WTC11 (cell line): ENCODE measurements around the gene PPM1G. TPM values are rescaled to one million over a fixed set of nuclear protein-coding genes. Genes with fewer than 3 reads are reported as not detected.

Experiments used
- ATAC-seq: fragments of 200-7000 bp; cut with Tn5 transposase; 2 replicates; pipeline ENCODE4 v1.10.0; 2021; ENCODE audit warnings: mild to moderate bottlenecking, moderate library complexity
- CTCF ChIA-PET: fragments of 300-600 bp; sonication (Branson Sonifier 250); formaldehyde crosslinking; loops from one replicate; lab custom pipeline; 2021; ENCODE audit warnings: antibody characterized with exemption; lab: Charles Lee
- POLR2A ChIA-PET: fragments of 350-600 bp; sonication (Branson Sonifier 250); formaldehyde crosslinking; loops from one replicate; lab custom pipeline; 2021; ENCODE audit warnings: antibody characterized with exemption; lab: Charles Lee
- DNase-seq: peaks from one replicate; pipeline ENCODE4 v3.0.0; 2021; ENCODE audit warnings: low spot score
- H3K27ac Mint-ChIP-seq: 2 replicates; pipeline ENCODE4 v1.8.0; 2021; ENCODE audit warnings: mixed read lengths
- H3K27me3 Mint-ChIP-seq: 2 replicates; pipeline ENCODE4 v1.8.0; 2021; ENCODE audit warnings: low read depth, mild to moderate bottlenecking, moderate library complexity, mixed read lengths
- H3K36me3 Mint-ChIP-seq: 2 replicates; pipeline ENCODE4 v1.8.0; 2021; ENCODE audit warnings: mixed read lengths
- H3K4me1 Mint-ChIP-seq: 2 replicates; pipeline ENCODE4 v1.8.0; 2022; ENCODE audit warnings: mixed read lengths
- H3K4me3 Mint-ChIP-seq: 2 replicates; pipeline ENCODE4 v1.8.0; 2021; ENCODE audit warnings: mild to moderate bottlenecking, moderate library complexity, mixed read lengths
- H3K9me3 Mint-ChIP-seq: 2 replicates; pipeline ENCODE4 v1.8.0; 2021; ENCODE audit warnings: mixed read lengths
- ETV6 ChIP-seq: sonication (generic); formaldehyde crosslinking; IDR thresholded peaks from 2 replicates; pipeline ENCODE4 v1.8.1; 2022; ENCODE audit warnings: mild to moderate bottlenecking, missing genetic modification reagents
- FOXK1 ChIP-seq: sonication (generic); formaldehyde crosslinking; IDR thresholded peaks from 2 replicates; pipeline ENCODE4 v1.8.0; 2022; ENCODE audit warnings: mild to moderate bottlenecking, moderate library complexity, missing genetic modification reagents
- FOXP1 ChIP-seq: sonication (generic); formaldehyde crosslinking; IDR thresholded peaks from 2 replicates; pipeline ENCODE4 v1.8.0; 2022; ENCODE audit warnings: missing genetic modification reagents, mild to moderate bottlenecking, moderate library complexity, borderline replicate concordance
- JUN ChIP-seq: sonication (generic); formaldehyde crosslinking; IDR thresholded peaks from 2 replicates; pipeline ENCODE4 v1.8.0; 2023; ENCODE audit warnings: mild to moderate bottlenecking, missing genetic modification reagents
- NR3C1 ChIP-seq: sonication (generic); formaldehyde crosslinking; conservative IDR thresholded peaks from 2 replicates; pipeline ENCODE4 v1.8.1; 2023; ENCODE audit warnings: low read depth, mild to moderate bottlenecking, missing genetic modification reagents
- OVOL2 ChIP-seq: fragments of 250-450 bp; sonication (Bioruptor Pico); IDR thresholded peaks from 2 replicates; pipeline ENCODE4 v1.9.0; 2021; ENCODE audit warnings: mild to moderate bottlenecking, borderline replicate concordance
- RELA ChIP-seq: sonication (generic); formaldehyde crosslinking; IDR thresholded peaks from 2 replicates; pipeline ENCODE4 v1.8.1; 2022; ENCODE audit warnings: missing genetic modification reagents, mild to moderate bottlenecking, borderline replicate concordance
- SOX15 ChIP-seq: fragments of 250-450 bp; sonication (Bioruptor Pico); IDR thresholded peaks from 2 replicates; pipeline ENCODE4 v1.9.0; 2021; ENCODE audit warnings: mild to moderate bottlenecking
- SP1 ChIP-seq: sonication (generic); formaldehyde crosslinking; conservative IDR thresholded peaks from 2 replicates; pipeline ENCODE4 v1.8.1; 2022; ENCODE audit warnings: missing genetic modification reagents
- TP53 ChIP-seq: sonication (generic); formaldehyde crosslinking; IDR thresholded peaks from 2 replicates; pipeline ENCODE4 v1.8.1; 2023; ENCODE audit warnings: mild to moderate bottlenecking, missing genetic modification reagents
- ZNF416 ChIP-seq: fragments of 250-450 bp; sonication (Bioruptor Pico); IDR thresholded peaks from 2 replicates; pipeline ENCODE4 v1.9.0; 2021; ENCODE audit warnings: mild to moderate bottlenecking, inconsistent platforms
- total RNA-seq: library from RNA; stranded (reverse); gene quantifications from 3 replicates; pipeline ENCODE4 v1.2.3, GENCODE V29; 2021
- TF ChIP-seq, protein P1 (sequence below): sonication (generic); formaldehyde crosslinking; IDR thresholded peaks from 2 replicates; pipeline ENCODE4 v1.8.1; 2023; ENCODE audit warnings: mild to moderate bottlenecking, missing genetic modification reagents
- TF ChIP-seq, protein P2 (sequence below): sonication (generic); formaldehyde crosslinking; IDR thresholded peaks from 2 replicates; pipeline ENCODE4 v1.8.1; 2022; ENCODE audit warnings: low read depth, mild to moderate bottlenecking, moderate library complexity, missing genetic modification reagents, borderline replicate concordance
- TF ChIP-seq, protein P3 (sequence below): sonication (generic); formaldehyde crosslinking; conservative IDR thresholded peaks from 2 replicates; pipeline ENCODE4 v1.8.1; 2022; ENCODE audit warnings: mild to moderate bottlenecking, missing genetic modification reagents
- TF ChIP-seq, protein P4 (sequence below): sonication (generic); formaldehyde crosslinking; IDR thresholded peaks from 2 replicates; pipeline ENCODE4 v1.8.0; 2022; ENCODE audit warnings: missing genetic modification reagents
- TF ChIP-seq, protein P5 (sequence below): fragments of 250-450 bp; sonication (Bioruptor Pico); IDR thresholded peaks from 2 replicates; pipeline ENCODE4 v1.8.0; 2021; ENCODE audit warnings: mild to moderate bottlenecking

Gene PPM1G
- total RNA-seq, 1 experiment from 2014 or later: 193 TPM

DNA sequence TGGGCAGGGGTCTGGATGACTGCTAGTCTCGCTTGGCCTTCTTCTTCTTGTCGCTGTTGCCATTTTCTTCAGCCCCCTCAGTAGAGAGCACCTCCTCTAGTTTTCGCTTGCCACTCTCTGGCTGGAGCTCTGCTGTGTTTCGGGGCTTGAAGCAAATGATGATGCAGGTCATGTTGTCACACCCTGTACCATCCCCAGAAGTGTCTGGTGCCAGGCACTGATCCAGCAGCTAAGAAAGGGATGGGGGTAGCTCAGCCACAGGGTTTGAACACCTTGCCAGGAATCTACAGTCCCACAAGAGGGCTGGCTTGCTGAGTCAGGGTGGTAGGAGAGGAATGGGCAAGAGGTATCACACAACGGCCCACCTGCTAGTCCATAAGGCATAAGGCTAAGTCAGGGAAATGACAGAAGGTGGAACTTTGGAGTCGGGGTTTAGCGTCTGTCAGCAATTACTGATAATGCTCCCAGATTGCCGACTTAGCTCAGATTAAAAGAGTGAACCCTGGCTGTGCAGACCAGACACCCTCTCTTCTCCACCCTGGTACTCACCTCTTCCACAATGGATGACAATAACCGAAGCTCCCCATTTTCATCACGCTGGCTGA lies 27.7 kb downstream of the PPM1G start:
- POLR2A ChIA-PET: interaction anchor here (0.6 kb wide), 1 partner anchor 12 kb away, joined by 3 read pairs; the partner anchor contains the start of gene EIF2B4
- DNase-seq: no peak
- H3K4me1 Mint-ChIP-seq: peaks cover 20% of the 10 kb centered on the region
- TF ChIP-seq RELA (CRISPR knock-in tag): no peak
- TF ChIP-seq FOXP1 (CRISPR knock-in tag): no peak
- TF ChIP-seq SOX15 (CRISPR knock-in tag): no peak
- TF ChIP-seq JUN (CRISPR knock-in tag): no peak
- no peak for TF ChIP-seq SP1 (CRISPR knock-in tag)
- TF ChIP-seq, protein P1, sequence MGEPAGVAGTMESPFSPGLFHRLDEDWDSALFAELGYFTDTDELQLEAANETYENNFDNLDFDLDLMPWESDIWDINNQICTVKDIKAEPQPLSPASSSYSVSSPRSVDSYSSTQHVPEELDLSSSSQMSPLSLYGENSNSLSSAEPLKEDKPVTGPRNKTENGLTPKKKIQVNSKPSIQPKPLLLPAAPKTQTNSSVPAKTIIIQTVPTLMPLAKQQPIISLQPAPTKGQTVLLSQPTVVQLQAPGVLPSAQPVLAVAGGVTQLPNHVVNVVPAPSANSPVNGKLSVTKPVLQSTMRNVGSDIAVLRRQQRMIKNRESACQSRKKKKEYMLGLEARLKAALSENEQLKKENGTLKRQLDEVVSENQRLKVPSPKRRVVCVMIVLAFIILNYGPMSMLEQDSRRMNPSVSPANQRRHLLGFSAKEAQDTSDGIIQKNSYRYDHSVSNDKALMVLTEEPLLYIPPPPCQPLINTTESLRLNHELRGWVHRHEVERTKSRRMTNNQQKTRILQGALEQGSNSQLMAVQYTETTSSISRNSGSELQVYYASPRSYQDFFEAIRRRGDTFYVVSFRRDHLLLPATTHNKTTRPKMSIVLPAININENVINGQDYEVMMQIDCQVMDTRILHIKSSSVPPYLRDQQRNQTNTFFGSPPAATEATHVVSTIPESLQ (CRISPR knock-in tag): no peak
- TF ChIP-seq ZNF416 (CRISPR knock-in tag): no peak
- TF ChIP-seq, protein P2, sequence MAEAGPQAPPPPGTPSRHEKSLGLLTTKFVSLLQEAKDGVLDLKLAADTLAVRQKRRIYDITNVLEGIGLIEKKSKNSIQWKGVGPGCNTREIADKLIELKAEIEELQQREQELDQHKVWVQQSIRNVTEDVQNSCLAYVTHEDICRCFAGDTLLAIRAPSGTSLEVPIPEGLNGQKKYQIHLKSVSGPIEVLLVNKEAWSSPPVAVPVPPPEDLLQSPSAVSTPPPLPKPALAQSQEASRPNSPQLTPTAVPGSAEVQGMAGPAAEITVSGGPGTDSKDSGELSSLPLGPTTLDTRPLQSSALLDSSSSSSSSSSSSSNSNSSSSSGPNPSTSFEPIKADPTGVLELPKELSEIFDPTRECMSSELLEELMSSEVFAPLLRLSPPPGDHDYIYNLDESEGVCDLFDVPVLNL (CRISPR knock-in tag): no peak
- TF ChIP-seq TP53: no peak
- TF ChIP-seq, protein P3, sequence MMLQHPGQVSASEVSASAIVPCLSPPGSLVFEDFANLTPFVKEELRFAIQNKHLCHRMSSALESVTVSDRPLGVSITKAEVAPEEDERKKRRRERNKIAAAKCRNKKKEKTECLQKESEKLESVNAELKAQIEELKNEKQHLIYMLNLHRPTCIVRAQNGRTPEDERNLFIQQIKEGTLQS: no peak
- no peak for TF ChIP-seq NR3C1 (CRISPR knock-in tag)
- TF ChIP-seq FOXK1 (CRISPR knock-in tag): no peak
- TF ChIP-seq OVOL2 (CRISPR knock-in tag): no peak
- no peak for TF ChIP-seq ETV6
- TF ChIP-seq, protein P4, sequence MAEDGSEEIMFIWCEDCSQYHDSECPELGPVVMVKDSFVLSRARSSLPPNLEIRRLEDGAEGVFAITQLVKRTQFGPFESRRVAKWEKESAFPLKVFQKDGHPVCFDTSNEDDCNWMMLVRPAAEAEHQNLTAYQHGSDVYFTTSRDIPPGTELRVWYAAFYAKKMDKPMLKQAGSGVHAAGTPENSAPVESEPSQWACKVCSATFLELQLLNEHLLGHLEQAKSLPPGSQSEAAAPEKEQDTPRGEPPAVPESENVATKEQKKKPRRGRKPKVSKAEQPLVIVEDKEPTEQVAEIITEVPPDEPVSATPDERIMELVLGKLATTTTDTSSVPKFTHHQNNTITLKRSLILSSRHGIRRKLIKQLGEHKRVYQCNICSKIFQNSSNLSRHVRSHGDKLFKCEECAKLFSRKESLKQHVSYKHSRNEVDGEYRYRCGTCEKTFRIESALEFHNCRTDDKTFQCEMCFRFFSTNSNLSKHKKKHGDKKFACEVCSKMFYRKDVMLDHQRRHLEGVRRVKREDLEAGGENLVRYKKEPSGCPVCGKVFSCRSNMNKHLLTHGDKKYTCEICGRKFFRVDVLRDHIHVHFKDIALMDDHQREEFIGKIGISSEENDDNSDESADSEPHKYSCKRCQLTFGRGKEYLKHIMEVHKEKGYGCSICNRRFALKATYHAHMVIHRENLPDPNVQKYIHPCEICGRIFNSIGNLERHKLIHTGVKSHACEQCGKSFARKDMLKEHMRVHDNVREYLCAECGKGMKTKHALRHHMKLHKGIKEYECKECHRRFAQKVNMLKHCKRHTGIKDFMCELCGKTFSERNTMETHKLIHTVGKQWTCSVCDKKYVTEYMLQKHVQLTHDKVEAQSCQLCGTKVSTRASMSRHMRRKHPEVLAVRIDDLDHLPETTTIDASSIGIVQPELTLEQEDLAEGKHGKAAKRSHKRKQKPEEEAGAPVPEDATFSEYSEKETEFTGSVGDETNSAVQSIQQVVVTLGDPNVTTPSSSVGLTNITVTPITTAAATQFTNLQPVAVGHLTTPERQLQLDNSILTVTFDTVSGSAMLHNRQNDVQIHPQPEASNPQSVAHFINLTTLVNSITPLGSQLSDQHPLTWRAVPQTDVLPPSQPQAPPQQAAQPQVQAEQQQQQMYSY (CRISPR knock-in tag): no peak
- TF ChIP-seq, protein P5, sequence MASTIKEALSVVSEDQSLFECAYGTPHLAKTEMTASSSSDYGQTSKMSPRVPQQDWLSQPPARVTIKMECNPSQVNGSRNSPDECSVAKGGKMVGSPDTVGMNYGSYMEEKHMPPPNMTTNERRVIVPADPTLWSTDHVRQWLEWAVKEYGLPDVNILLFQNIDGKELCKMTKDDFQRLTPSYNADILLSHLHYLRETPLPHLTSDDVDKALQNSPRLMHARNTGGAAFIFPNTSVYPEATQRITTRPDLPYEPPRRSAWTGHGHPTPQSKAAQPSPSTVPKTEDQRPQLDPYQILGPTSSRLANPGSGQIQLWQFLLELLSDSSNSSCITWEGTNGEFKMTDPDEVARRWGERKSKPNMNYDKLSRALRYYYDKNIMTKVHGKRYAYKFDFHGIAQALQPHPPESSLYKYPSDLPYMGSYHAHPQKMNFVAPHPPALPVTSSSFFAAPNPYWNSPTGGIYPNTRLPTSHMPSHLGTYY (CRISPR knock-in tag): no peak
- TF ChIP-seq, all 79 proteins: peak for 0
- no peaks in the 10 kb centered on the region; the same call in 1 of the 2 replicates for H3K27me3 Mint-ChIP-seq
- H3K4me3 Mint-ChIP-seq: peak overlapping the region; percentile 94
- H3K9me3 Mint-ChIP-seq: no peaks in the 10 kb centered on the region
- CTCF ChIA-PET: interaction anchor here (3.1 kb wide), 1 partner anchor 12 kb away, joined by 15 read pairs; the partner anchor contains the start of gene EIF2B4
- no peak for ATAC-seq
- H3K36me3 Mint-ChIP-seq: peaks cover 58% of the 10 kb centered on the region
- H3K27ac Mint-ChIP-seq: peak overlapping the region; percentile 100
